ENCODE measurements around the gene ANKRD18B.
"Not testable (repeated sequence)": the region's sequence is repeated elsewhere in the genome, so short reads cannot be mapped to it uniquely, and the experiment has no call there.

ANKRD18B gene

DNA sequence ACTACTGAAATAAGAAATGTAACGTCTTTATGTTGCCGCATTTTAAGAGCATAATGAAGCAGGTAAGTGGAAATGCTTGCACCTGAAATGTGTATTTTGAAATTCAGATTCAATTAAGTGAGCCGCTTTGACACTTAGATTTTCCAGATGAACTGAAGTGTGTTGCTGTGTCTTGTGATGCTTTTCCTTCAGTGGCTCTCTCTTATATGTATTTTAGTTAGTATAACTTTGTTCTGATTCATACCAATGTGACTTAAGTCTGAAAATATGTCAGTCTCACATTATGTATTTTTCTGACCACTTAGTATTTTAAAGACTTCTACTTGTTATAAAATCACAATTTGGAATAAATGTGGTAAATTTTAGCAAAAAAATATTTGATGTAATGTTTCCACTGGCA, 25.4 kb downstream of the ANKRD18B start:
- DNase-seq (ENCODE audit: low read depth in 1 of 2, low spot score in 1 of 2); H3K4me3 ChIP-seq (replicated peaks; ENCODE audit: insufficient read depth, low read length); H3K27me3 ChIP-seq (ENCODE audit: insufficient read depth, poor library complexity, severe bottlenecking); H3K27ac ChIP-seq (replicated peaks): not testable (repeated sequence)

GRCh38 chr9:33551183-33551582, 27.1 kb downstream of the ANKRD18B start:
- DNase-seq (ENCODE audit: low read depth in 1 of 2, low spot score in 1 of 2); H3K27me3 ChIP-seq (ENCODE audit: insufficient read depth, poor library complexity, severe bottlenecking); H3K27ac ChIP-seq (replicated peaks); H3K4me3 ChIP-seq (replicated peaks; ENCODE audit: insufficient read depth, low read length): not testable (repeated sequence)

DNA sequence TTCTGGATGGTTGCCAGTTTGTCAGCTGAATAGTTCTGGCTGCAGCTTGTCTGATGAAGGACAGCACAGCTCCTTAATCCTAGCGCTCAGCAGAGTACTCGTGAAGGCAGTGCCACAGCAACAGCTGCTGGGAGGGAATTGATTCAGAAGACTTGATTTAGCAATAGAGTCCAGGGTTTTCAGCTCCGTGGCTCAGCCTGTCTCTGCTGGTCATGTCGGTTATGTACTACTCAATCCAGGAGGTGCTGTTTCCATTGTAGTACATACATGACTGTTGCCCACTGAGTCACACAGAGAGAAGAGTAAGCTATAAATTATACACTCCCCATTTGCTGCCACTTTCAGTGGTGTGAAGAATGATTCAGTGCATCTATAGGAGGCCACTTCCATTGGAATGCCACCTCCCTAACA, 28.3 kb downstream of the ANKRD18B start:
- H3K27me3 ChIP-seq (ENCODE audit: insufficient read depth, poor library complexity, severe bottlenecking); H3K4me3 ChIP-seq (replicated peaks; ENCODE audit: insufficient read depth, low read length); DNase-seq (ENCODE audit: low read depth in 1 of 2, low spot score in 1 of 2); H3K27ac ChIP-seq (replicated peaks): not testable (repeated sequence)

GRCh38 chr9:33560217-33560616, 36.2 kb downstream of the ANKRD18B start:
- H3K4me3 ChIP-seq (replicated peaks; ENCODE audit: insufficient read depth, low read length); DNase-seq (ENCODE audit: low read depth in 1 of 2, low spot score in 1 of 2); H3K27ac ChIP-seq (replicated peaks); H3K27me3 ChIP-seq (ENCODE audit: insufficient read depth, poor library complexity, severe bottlenecking): not testable (repeated sequence)

DNA sequence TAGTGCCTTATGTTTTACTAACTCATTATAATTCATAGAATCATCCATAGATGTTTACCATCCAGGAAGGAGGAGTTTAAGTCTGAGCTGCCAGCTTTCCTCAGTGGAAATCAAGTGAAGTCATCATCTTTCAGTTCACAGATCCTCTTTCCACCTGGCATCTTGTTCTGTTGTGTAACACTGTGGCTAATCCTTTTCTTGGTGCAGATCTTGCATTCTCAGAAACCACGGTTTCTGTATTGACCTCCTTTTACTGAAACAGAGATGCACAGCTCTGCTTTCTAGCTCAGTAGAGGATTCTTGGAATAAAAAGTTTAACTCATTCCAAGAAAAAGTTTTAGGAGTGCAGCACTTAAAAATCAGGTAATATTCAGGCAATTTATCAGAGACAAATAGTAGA, 38.1 kb downstream of the ANKRD18B start:
- H3K27ac ChIP-seq (replicated peaks); H3K4me3 ChIP-seq (replicated peaks; ENCODE audit: insufficient read depth, low read length); H3K27me3 ChIP-seq (ENCODE audit: insufficient read depth, poor library complexity, severe bottlenecking); DNase-seq (ENCODE audit: low read depth in 1 of 2, low spot score in 1 of 2): not testable (repeated sequence)

- DNase-seq (ENCODE audit: low read depth in 1 of 2, low spot score in 1 of 2); H3K27me3 ChIP-seq (ENCODE audit: insufficient read depth, poor library complexity, severe bottlenecking); H3K4me3 ChIP-seq (replicated peaks; ENCODE audit: insufficient read depth, low read length): not testable (repeated sequence)
These were observed 43.7 kb downstream of the ANKRD18B start for GRCh38 chr9:33567776-33568175.

DNA sequence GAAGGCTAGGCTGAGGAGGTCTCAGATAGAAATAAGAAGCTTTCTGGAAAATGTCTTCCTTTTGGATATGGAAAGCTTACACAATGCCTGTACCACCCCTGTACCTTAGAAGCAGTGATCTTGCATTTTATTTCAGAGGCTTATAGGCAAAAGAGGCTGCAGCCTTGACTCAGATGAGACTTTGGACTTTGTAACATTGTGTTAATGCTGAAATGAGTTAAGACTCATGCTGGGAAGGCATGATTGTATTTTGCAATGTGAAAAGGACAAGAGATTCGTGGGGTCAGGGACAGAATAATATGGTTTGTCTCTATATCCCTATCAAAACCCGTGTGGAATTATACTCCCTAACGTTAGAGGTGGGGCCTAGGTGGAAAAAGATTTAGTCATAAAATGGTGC, 53.7 kb downstream of the ANKRD18B start:
- not testable (repeated sequence) for H3K27ac ChIP-seq (replicated peaks); DNase-seq (ENCODE audit: low read depth in 1 of 2, low spot score in 1 of 2); H3K4me3 ChIP-seq (replicated peaks; ENCODE audit: insufficient read depth, low read length); H3K27me3 ChIP-seq (ENCODE audit: insufficient read depth, poor library complexity, severe bottlenecking)

More at GRCh38 chr9:33567776-33568175, 43.7 kb downstream of the ANKRD18B start:
- not testable (repeated sequence) for H3K27ac ChIP-seq (replicated peaks)

DNA sequence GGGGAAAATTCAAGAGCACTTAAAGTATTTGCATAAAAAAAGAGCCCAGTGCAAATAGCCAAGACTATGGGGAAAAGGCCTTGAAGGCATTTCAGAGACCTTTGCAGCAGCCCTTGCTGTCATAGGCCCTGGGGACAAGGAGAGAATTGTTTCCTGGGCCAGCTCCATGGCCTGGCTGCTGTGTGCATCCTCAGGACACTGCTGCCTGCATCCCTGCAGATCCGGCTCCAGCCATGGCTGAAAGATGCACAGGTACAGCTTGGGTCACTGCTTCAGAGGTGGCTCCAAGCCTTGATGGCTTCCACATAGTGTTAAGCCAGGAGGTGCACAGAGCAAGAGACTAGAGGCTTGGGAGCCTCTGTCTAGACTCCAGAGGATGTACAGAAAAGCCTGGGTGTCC, 55.9 kb downstream of the ANKRD18B start:
- H3K27ac ChIP-seq (replicated peaks); H3K27me3 ChIP-seq (ENCODE audit: insufficient read depth, poor library complexity, severe bottlenecking); H3K4me3 ChIP-seq (replicated peaks; ENCODE audit: insufficient read depth, low read length); DNase-seq (ENCODE audit: low read depth in 1 of 2, low spot score in 1 of 2): not testable (repeated sequence)

- H3K27ac ChIP-seq (replicated peaks): not testable (repeated sequence)
- peak in 1 of 2 experiments; percentile 34 for DNase-seq (ENCODE audit: low read depth in 1 of 2, low spot score in 1 of 2)
These were observed 58.6 kb downstream of the ANKRD18B start for GRCh38 chr9:33582686-33583085.

DNA sequence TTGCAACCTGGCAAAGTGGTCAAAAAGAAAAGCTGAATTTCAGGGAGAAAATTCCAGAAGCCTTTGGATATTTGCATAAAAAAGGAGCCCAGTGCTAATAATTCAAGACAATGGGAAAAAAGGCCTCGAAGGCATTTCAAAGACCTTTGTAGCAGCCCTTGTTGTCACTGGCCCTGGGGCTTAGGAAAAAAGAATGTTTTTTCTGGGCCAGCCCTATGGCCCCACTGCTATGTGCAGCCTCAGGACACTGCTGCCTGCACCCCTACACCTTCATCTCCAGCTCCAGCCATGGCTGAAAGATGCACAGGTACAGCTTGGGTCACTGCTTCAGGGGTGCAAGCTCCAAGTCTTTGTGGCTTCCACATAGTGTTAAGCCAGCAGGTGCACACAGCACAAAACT, 62.1 kb downstream of the ANKRD18B start:
- H3K27ac ChIP-seq (replicated peaks); H3K27me3 ChIP-seq (ENCODE audit: insufficient read depth, poor library complexity, severe bottlenecking); DNase-seq (ENCODE audit: low read depth in 1 of 2, low spot score in 1 of 2); H3K4me3 ChIP-seq (replicated peaks; ENCODE audit: insufficient read depth, low read length): not testable (repeated sequence)

More at GRCh38 chr9:33582686-33583085, 58.6 kb downstream of the ANKRD18B start:
- not testable (repeated sequence) for H3K27me3 ChIP-seq (ENCODE audit: insufficient read depth, poor library complexity, severe bottlenecking); H3K4me3 ChIP-seq (replicated peaks; ENCODE audit: insufficient read depth, low read length)

DNA sequence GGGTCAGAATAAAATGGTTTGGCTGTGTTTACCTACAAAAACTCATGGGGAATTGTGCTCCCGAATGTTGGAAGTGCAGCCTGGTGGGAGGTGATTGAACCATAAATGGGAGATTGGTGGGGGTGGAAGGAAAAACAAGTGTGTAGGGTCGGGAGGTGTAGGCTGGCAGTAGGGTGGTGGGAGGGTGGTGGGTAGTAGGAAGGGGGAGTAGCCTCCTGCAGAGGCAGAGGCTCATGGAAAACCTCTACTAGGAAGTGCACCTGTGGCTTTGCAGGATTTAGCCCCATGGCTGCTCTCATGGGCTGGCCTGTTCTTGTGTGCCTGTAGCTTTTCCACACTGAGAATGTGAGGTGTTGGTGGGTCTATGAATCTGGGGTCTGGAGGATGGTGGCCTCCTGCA, 63.7 kb downstream of the ANKRD18B start:
- H3K27me3 ChIP-seq (ENCODE audit: insufficient read depth, poor library complexity, severe bottlenecking); DNase-seq (ENCODE audit: low read depth in 1 of 2, low spot score in 1 of 2); H3K27ac ChIP-seq (replicated peaks); H3K4me3 ChIP-seq (replicated peaks; ENCODE audit: insufficient read depth, low read length): not testable (repeated sequence)

DNA sequence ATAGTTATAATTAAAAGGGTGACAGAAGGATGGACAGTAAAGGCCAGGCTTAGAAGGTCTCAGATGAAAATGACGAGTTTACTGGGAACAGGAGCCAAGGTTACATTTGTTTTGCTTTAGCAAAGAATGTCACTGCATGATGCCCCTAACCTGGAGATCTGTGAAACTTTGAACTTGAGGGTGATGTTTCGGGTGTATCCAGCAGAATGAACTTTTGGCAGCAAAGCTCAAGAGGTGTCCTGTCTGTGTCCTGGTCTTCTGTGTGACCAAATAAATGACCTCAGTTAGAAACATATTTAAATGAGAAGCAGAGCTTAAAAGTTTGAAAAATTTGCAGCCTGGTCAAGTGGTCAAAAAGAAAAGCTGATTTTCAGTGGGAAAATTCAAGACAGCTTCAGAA, 64.8 kb downstream of the ANKRD18B start:
- H3K4me3 ChIP-seq (replicated peaks; ENCODE audit: insufficient read depth, low read length); DNase-seq (ENCODE audit: low read depth in 1 of 2, low spot score in 1 of 2); H3K27ac ChIP-seq (replicated peaks); H3K27me3 ChIP-seq (ENCODE audit: insufficient read depth, poor library complexity, severe bottlenecking): not testable (repeated sequence)

DNA sequence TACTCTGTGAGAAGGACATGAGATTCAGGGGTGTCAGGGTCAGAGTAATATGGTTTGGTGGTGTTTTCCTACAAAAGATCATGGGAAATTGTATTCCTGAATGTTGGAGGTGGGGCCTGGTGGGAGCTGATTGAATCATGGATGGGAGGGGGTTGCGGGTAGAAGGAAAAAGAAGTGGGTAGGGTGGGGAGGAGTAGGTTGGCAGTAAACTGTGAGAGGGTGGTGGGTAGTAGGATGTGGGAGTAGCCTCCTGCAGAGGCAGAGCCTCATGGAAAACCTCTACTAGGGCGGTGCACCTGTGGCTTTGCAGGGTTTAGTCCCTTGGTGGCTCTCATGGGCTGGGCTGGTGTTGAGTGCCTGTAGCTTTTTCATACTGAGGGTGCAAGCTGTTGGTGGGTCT, 66.8 kb downstream of the ANKRD18B start:
- H3K4me3 ChIP-seq (replicated peaks; ENCODE audit: insufficient read depth, low read length); DNase-seq (ENCODE audit: low read depth in 1 of 2, low spot score in 1 of 2); H3K27ac ChIP-seq (replicated peaks); H3K27me3 ChIP-seq (ENCODE audit: insufficient read depth, poor library complexity, severe bottlenecking): not testable (repeated sequence)

- DNase-seq (ENCODE audit: low read depth in 1 of 2, low spot score in 1 of 2); H3K27me3 ChIP-seq (ENCODE audit: insufficient read depth, poor library complexity, severe bottlenecking); H3K27ac ChIP-seq (replicated peaks); H3K4me3 ChIP-seq (replicated peaks; ENCODE audit: insufficient read depth, low read length): not testable (repeated sequence)
These were observed 72.9 kb downstream of the ANKRD18B start for GRCh38 chr9:33596974-33597373.

- H3K4me3 ChIP-seq (replicated peaks; ENCODE audit: insufficient read depth, low read length); H3K27me3 ChIP-seq (ENCODE audit: insufficient read depth, poor library complexity, severe bottlenecking); H3K27ac ChIP-seq (replicated peaks); DNase-seq (ENCODE audit: low read depth in 1 of 2, low spot score in 1 of 2): not testable (repeated sequence)
These were observed 73.3 kb downstream of the ANKRD18B start for GRCh38 chr9:33597386-33597785.

- H3K4me3 ChIP-seq (replicated peaks; ENCODE audit: insufficient read depth, low read length); H3K27ac ChIP-seq (replicated peaks); H3K27me3 ChIP-seq (ENCODE audit: insufficient read depth, poor library complexity, severe bottlenecking); DNase-seq (ENCODE audit: low read depth in 1 of 2, low spot score in 1 of 2): not testable (repeated sequence)
These were observed 74.8 kb downstream of the ANKRD18B start for GRCh38 chr9:33598796-33599379.
